ENCODE results near the gene GZMM. TPM values are rescaled to one million over a fixed set of nuclear protein-coding genes. Genes with fewer than 3 reads are reported as not detected.

The GZMM gene
- total RNA-seq, 4 donors from 2014 or later: 2.8 to 4.0 TPM; not detected in 2

DNA sequence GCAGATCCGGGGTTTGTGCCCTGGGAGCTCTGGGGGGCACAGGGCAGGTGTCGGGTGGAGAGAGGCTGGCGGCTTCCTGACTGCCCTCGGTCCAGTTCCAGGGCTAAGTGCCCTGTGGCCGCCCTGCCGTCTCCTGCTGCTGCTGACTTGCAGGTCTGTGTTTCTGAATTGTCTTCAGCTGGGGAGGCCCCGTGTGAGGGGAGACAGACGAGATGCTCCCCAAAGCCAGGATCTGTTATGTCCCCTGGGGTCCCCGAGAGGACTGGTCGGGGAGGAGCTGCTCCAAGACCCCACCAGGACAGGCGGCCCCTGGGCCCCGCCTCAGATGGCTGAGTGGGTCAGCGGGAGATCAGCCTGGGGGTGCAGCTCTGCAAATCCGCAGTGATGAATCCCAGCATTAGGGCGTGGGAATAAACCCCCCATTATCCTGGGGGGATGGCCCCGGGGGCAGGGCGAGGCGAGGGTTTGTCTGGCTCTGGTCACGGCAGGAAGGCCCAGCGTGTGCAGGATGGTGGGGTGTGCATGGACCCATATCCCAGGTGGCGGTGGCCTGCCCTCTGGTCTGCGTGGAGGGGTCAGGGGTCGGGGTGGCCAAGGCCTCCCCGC lies 50.5 kb downstream of the GZMM start:
- Histone ChIP-seq H3K4me1 (peaks cover 0 to 11% (median 5%) of the 10 kb centered on the region in 4 donors), H3K27ac (no peak overlapping the region), H3K36me3 (no peaks in the 10 kb centered on the region), H3K27me3 (peaks cover 0 to 19% of the 10 kb centered on the region in 2 donors), H3K9me3 (peaks cover 0 to 3% (median 0%) of the 10 kb centered on the region in 4 donors), H3K4me3 (no peak overlapping the region)
- no peak for DNase-seq
- TF ChIP-seq, protein P1, sequence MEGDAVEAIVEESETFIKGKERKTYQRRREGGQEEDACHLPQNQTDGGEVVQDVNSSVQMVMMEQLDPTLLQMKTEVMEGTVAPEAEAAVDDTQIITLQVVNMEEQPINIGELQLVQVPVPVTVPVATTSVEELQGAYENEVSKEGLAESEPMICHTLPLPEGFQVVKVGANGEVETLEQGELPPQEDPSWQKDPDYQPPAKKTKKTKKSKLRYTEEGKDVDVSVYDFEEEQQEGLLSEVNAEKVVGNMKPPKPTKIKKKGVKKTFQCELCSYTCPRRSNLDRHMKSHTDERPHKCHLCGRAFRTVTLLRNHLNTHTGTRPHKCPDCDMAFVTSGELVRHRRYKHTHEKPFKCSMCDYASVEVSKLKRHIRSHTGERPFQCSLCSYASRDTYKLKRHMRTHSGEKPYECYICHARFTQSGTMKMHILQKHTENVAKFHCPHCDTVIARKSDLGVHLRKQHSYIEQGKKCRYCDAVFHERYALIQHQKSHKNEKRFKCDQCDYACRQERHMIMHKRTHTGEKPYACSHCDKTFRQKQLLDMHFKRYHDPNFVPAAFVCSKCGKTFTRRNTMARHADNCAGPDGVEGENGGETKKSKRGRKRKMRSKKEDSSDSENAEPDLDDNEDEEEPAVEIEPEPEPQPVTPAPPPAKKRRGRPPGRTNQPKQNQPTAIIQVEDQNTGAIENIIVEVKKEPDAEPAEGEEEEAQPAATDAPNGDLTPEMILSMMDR (IDR thresholded peaks at IDR 0.05): no peak
- TF ChIP-seq POLR2A (IDR thresholded peaks at IDR 0.05): no peak

DNA sequence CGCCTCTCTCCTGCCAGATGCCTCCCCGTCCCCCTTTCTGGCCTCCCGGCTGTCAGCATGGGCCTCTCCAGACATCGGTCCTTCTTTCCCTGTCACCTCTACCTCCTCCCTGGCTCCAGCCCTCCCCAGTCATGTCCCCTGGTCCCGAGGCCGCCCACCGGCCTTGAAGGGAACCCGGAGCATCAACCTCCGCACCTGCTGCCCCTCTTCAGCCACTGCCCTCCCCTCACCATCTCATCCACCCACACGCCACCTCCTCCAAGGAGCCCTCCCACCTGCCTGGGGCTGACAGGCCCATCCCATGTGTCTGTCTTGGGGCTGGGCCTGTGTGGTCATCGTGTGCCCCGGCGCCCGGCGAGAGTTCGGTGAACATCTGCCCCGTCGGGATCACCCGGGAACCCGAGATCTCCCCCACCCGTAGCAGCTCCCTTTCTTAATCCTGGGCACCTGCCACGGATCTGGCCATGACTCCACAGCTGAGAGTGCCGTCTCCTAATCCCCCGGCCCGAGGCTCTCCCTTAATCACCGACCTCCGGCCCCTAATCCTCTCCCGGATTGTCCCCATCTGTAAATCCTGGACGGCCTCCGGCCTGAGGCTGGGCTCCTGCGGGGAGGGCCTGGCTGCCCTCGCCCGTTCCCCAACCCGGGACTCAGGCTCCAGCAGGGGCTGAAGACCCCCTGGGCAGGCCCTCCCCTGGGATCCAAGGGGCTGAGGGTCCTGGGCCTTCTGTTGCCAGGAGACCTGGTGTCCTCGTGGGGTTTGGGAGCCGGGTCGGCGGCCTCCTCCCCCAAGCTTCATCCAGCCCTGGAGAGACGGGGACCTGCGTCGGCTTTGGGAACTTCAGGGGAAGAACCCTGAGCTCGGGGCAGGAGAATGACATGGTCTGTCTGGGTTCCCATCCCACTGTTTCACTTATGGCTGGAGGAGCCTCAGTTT lies 51.7 kb downstream of the GZMM start:
- H3K9me3 ChIP-seq: peaks cover 0 to 3% (median 0%) of the 10 kb centered on the region in 4 donors
- H3K27ac ChIP-seq: no peak overlapping the region
- no peak for TF ChIP-seq POLR2A (IDR thresholded peaks at IDR 0.05)
- TF ChIP-seq, protein P1 (IDR thresholded peaks at IDR 0.05): no peak
- H3K36me3 ChIP-seq: no peaks in the 10 kb centered on the region
- H3K4me1 ChIP-seq: peaks cover 0 to 6% (median 2%) of the 10 kb centered on the region in 4 donors
- no peak for DNase-seq
- H3K4me3 ChIP-seq: no peak overlapping the region
- H3K27me3 ChIP-seq: peaks cover 0 to 15% of the 10 kb centered on the region in 2 donors

DNA sequence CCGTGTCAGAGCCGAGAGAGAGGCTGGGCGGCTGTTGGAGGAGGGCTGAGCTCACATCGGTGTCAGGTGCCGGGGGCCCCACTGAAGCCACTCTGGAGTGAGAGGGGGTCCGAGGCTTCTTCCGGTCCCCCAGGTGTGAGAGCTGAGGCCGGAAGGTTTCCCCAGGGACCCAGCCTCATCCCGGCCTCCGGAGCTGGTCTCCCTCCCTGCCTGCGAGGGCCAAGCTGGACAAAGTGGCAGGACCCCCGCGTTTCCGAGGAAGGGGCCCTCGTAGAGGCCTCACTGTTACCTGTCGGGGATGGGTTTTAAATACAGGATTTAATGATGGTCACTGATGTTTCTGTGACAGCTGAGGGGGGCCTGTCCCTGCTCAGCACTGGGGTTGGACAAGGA lies 52.4 kb downstream of the GZMM start:
- Histone ChIP-seq H3K4me1 (no peaks in the 10 kb centered on the region), H3K9me3 (peaks cover 0 to 3% (median 0%) of the 10 kb centered on the region in 4 donors), H3K27ac (no peak overlapping the region), H3K27me3 (peaks cover 0 to 8% of the 10 kb centered on the region in 2 donors), H3K4me3 (no peak overlapping the region), H3K36me3 (no peaks in the 10 kb centered on the region)
- no peak for DNase-seq
- no peak for TF ChIP-seq POLR2A (IDR thresholded peaks at IDR 0.05)
- TF ChIP-seq, protein P1 (IDR thresholded peaks at IDR 0.05): no peak

DNA sequence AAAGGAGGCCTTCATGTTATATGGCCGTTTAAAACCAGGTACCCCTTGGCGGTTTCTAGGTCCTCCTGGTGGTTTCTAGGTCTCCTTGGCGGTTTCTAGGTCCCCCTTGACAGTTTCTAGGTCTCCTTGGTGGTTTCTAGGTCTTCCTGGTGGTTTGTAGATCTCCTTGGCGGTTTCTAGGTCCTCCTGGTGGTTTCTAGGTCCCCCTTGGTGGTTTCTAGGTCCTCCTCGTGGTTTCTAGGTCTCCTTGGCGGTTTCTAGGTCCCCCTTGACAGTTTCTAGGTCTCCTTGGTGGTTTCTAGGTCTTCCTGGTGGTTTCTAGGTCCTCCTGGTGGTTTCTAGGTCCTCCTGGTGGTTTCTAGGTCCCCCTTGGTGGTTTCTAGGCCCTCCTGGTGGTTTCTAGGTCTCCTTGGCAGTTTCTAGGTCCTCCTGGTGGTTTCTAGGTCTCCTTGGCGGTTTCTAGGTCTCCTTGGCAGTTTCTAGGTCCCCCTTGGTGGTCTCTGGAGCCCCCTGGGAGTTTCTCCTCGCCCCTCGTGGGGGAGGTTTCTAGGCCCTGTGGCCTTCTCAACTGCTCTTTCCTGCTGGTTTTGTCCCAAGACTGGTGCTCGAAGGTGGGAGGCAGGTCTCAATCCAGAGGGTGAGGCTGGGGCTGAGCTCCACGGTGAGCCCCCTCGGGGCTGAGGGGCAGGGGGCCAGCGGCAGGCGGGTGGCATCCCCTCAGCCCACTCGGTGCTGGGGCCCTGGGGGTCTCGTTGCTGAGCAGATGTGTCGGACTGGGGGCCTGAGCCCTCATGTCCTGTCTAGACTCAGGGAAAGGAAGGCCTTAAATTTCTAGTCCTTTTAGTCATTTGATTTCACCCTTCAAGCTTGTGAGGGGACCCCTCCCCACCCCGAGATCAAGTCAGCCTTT lies 53.8 kb downstream of the GZMM start:
- H3K4me3 ChIP-seq: no peak overlapping the region
- H3K27me3 ChIP-seq: no peaks in the 10 kb centered on the region
- no peak overlapping the region for H3K27ac ChIP-seq
- TF ChIP-seq, protein P1 (IDR thresholded peaks at IDR 0.05): no peak
- TF ChIP-seq POLR2A (IDR thresholded peaks at IDR 0.05): no peak
- H3K9me3 ChIP-seq: peaks cover 0 to 3% (median 0%) of the 10 kb centered on the region in 4 donors
- H3K4me1 ChIP-seq: no peaks in the 10 kb centered on the region
- no peak for DNase-seq
- no peaks in the 10 kb centered on the region for H3K36me3 ChIP-seq

Other genes with a start within 250 kb of the GZMM start
- gene MIER2, start 199.3 kb upstream of the GZMM start, total RNA-seq: 10 to 100 TPM in 3 of 4 donors, 1 to 10 TPM in 1; 6.0 to 27.3 (median 20.9) TPM
- gene C2CD4C, start 134.9 kb upstream of the GZMM start, total RNA-seq: under 1 TPM in 2 of 4 donors, not detected in 2; 0.47 to 0.80 TPM
- 10 to 100 TPM in 3 of 4 donors, 1 to 10 TPM in 1; 9.5 to 33.0 (median 18.3) TPM for gene SHC2, start 83.0 kb upstream of the GZMM start, total RNA-seq
- gene MADCAM1, start 47.6 kb upstream of the GZMM start, total RNA-seq: 10 to 100 TPM in 1 of 4 donors, 1 to 10 TPM in 3; 1.4 to 25.6 (median 5.1) TPM
- 10 to 100 TPM; 11.6 to 35.7 (median 24.2) TPM for gene TPGS1, start 36.6 kb upstream of the GZMM start, total RNA-seq
- 10 to 100 TPM; 65.6 to 91.1 (median 75.2) TPM for gene CDC34, start 12.3 kb upstream of the GZMM start, total RNA-seq
- 100 to 1,000 TPM; 149 to 501 (median 469) TPM for gene BSG, start 28.5 kb downstream of the GZMM start, total RNA-seq
- not detected for gene HCN2, start 45.8 kb downstream of the GZMM start, total RNA-seq
- 100 to 1,000 TPM in 1 of 4 donors, 10 to 100 TPM in 3; 33.8 to 119 (median 70.5) TPM for gene POLRMT, start 89.5 kb downstream of the GZMM start, total RNA-seq
- gene FGF22, start 95.8 kb downstream of the GZMM start, total RNA-seq: not detected
- 100 to 1,000 TPM in 3 of 4 donors, 10 to 100 TPM in 1; 83.3 to 119 (median 115) TPM for gene RNF126, start 119.2 kb downstream of the GZMM start, total RNA-seq
- gene FSTL3, start 132.3 kb downstream of the GZMM start, total RNA-seq: 10 to 100 TPM; 13.8 to 94.9 (median 34.9) TPM
- not detected for gene PRSS57, start 151.4 kb downstream of the GZMM start, total RNA-seq
- 10 to 100 TPM in 3 of 4 donors, 1 to 10 TPM in 1; 7.5 to 33.8 (median 21.6) TPM for gene PALM, start 164.9 kb downstream of the GZMM start, total RNA-seq
- 100 to 1,000 TPM; 116 to 828 (median 637) TPM for gene MISP, start 207.1 kb downstream of the GZMM start, total RNA-seq

All from Peyer's patch (tissue), 4 donors.